ENCODE measurements around the gene SPRN. TPM values are rescaled to one million over a fixed set of nuclear protein-coding genes. Genes with fewer than 3 reads are reported as not detected.

The SPRN gene
- total RNA-seq, 6 donors from 2014 or later = 0.20 TPM; not detected in 5

GRCh38 chr10:133403784-133404183 is 20.6 kb downstream of the SPRN start:
- Histone ChIP-seq H3K27ac (no peak overlapping the region), H3K4me1 (peaks cover 0 to 10% (median 5%) of the 10 kb centered on the region in 4 donors), H3K36me3 (peaks cover 14 to 85% (median 38%) of the 10 kb centered on the region in 4 donors), H3K4me3 (no peak overlapping the region), H3K27me3 (no peaks in the 10 kb centered on the region), H3K9me3 (no peaks in the 10 kb centered on the region)
- ATAC-seq (ENCODE audit: low FRiP score in 2 of 2) = no peak
- 92 to 94% methylated on average over 5 of the region's 5 CpGs for WGBS, 2 donors
- TF ChIP-seq CTCF (IDR thresholded peaks at IDR 0.05) = no peak
- no peak for TF ChIP-seq EP300 (IDR thresholded peaks at IDR 0.05)
- TF ChIP-seq POLR2AphosphoS5 (IDR thresholded peaks at IDR 0.05) = no peak
- no peak for TF ChIP-seq POLR2A (IDR thresholded peaks at IDR 0.05)
- DNase-seq = no peak

- DNase-seq = no peak
- 87 to 89% methylated on average over 16 of the region's 16 CpGs for WGBS, 2 donors
- ATAC-seq (ENCODE audit: low FRiP score in 2 of 2) = no peak
- no peaks in the 10 kb centered on the region for H3K9me3 ChIP-seq
- H3K27ac ChIP-seq = no peak overlapping the region
- H3K4me3 ChIP-seq = no peak overlapping the region
- TF ChIP-seq EP300 (IDR thresholded peaks at IDR 0.05) (no peak), CTCF (IDR thresholded peaks at IDR 0.05) (no peak), POLR2AphosphoS5 (IDR thresholded peaks at IDR 0.05) (no peak), POLR2A (IDR thresholded peaks at IDR 0.05) (no peak)
- H3K4me1 ChIP-seq = peaks cover 0 to 10% (median 5%) of the 10 kb centered on the region in 4 donors
- H3K27me3 ChIP-seq = no peaks in the 10 kb centered on the region
- H3K36me3 ChIP-seq = peaks cover 14 to 87% (median 42%) of the 10 kb centered on the region in 4 donors
Observed at GRCh38 chr10:133403359-133403758, 21.1 kb downstream of the SPRN start.

GRCh38 chr10:133401981-133402725 is 22.3 kb downstream of the SPRN start:
- Histone ChIP-seq H3K4me1 (peaks cover 0 to 10% (median 5%) of the 10 kb centered on the region in 4 donors), H3K36me3 (peaks cover 9 to 88% (median 43%) of the 10 kb centered on the region in 4 donors), H3K4me3 (no peak overlapping the region), H3K27ac (no peak overlapping the region), H3K27me3 (no peaks in the 10 kb centered on the region), H3K9me3 (no peaks in the 10 kb centered on the region)
- peak in 1 of 2 donors; percentile 62 for DNase-seq
- WGBS, 2 donors = 97 to 98% methylated on average over 14 to 20 of the region's 21 CpGs
- TF ChIP-seq POLR2AphosphoS5 (IDR thresholded peaks at IDR 0.05) (no peak), CTCF (IDR thresholded peaks at IDR 0.05) (no peak), POLR2A (IDR thresholded peaks at IDR 0.05) (no peak), EP300 (IDR thresholded peaks at IDR 0.05) (no peak)
- ATAC-seq (ENCODE audit: low FRiP score in 2 of 2) = peak in 1 of 2 donors; percentile 21

GRCh38 chr10:133401500-133401899 is 22.9 kb downstream of the SPRN start:
- ATAC-seq (ENCODE audit: low FRiP score in 2 of 2) (peak in 1 of 2 donors; percentile 52), DNase-seq (peak in 1 of 2 donors; percentile 58)
- peaks cover 0 to 10% (median 5%) of the 10 kb centered on the region in 4 donors for H3K4me1 ChIP-seq
- H3K4me3 ChIP-seq = no peak overlapping the region
- peaks cover 9 to 88% (median 43%) of the 10 kb centered on the region in 4 donors for H3K36me3 ChIP-seq
- 97% methylated on average over 9 to 12 of the region's 12 CpGs for WGBS, 2 donors
- H3K27me3 ChIP-seq = no peaks in the 10 kb centered on the region
- no peak for TF ChIP-seq POLR2A (IDR thresholded peaks at IDR 0.05)
- no peak for TF ChIP-seq EP300 (IDR thresholded peaks at IDR 0.05)
- TF ChIP-seq POLR2AphosphoS5 (IDR thresholded peaks at IDR 0.05) = no peak
- no peak for TF ChIP-seq CTCF (IDR thresholded peaks at IDR 0.05)
- H3K27ac ChIP-seq = peak overlapping the region in 3 of 4 donors; percentile 45 to 65 (median 57)
- no peaks in the 10 kb centered on the region for H3K9me3 ChIP-seq

Measured in upper lobe of left lung (tissue), 6 donors.